Islet of Langerhans (tissue), 1 donor: ENCODE data around the gene POSTN.
"Not testable (repeated sequence)": the region's sequence is repeated elsewhere in the genome, so short reads cannot be mapped to it uniquely, and the experiment has no call there.

Experiments
- FAIRE-seq: peaks from one replicate; lab custom pipeline; 2011; peaks lifted over from hg19 to GRCh38; lab: Jason Lieb, UNC

The POSTN gene

DNA sequence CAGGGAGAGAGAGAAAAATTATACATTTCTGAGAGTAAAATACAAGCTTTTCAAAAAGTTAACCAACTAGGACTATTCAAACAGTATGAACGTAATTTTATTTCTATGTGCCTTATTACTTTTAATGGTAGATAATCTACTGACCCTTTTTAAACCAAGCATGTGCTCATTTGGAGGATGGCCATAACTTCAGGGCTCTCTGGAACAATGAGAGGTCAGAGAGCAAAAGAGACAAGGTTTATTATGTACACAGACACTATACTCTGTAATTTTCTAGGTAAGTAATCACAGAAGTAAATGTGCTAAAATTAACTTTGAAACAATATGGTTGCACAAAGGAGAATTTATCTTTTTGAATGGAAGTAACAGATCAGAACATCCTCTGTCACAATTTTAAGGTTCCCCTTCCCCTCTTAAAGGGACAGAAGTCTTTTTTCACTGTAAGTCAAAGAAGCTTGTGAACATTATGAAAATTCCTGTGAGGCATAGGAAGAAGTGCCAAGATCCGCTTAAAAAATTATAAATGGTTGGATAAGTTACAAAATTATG, 1.0 kb downstream of the POSTN start:
- FAIRE-seq, result no peak

DNA sequence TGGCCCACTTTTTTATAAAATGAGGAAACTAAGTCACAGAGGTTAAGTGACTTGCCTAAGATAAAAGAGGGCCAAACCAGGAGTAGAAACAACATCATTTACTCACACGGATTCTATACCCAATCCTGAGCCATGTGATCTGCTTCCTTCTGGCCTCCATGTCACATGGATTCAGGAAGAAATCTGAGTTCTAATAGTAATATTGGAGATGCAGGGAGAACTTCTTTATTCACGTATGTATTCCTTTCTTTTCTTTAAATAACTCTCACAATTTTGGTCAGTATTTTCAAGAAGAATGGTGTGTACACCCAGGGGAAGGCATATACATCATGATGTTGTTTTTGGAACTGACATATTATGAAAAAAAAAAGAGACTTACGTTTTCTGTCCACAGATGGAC, 1.8 kb downstream of the POSTN start:
- no peak for FAIRE-seq

DNA sequence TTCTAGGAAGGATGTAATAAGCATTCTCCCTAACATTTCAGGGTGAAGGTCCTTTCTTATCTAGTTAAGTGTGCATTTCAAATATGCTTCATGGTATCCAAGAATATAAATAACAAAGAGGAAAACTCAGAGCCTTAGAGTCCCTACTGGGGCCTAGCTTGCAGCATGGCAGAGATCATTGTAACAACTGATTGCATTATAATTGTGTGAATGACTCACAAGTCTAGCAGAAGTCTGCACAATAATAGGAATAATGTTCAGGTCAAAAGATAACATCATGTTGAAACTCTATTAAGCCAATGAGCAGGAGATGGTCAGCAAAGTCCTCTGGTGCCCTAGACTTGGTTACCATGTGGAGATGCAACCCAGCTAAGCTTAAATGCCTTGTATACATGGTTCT, 3.4 kb downstream of the POSTN start:
- no peak for FAIRE-seq

GRCh38 chr13:37594550-37594949, 4.0 kb downstream of the POSTN start:
- FAIRE-seq, result no peak

DNA sequence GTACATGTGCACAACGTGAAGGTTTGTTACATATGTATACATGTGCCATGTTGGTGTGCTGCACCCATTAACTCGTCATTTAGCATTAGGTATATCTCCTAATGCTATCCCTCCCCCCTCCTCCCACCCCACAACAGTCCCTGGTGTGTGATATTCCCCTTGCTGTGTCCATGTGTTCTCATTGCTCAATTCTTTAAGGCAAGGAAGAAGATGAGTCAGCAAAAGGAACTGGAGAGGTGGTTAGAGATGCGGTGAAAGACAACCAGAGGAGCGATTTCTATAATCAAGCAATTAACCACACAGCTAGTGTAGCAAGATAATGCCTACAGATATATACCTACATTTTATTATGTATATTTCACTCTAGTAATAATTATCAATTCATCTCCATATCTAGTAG, 9.2 kb downstream of the POSTN start:
- FAIRE-seq, result not testable (repeated sequence)

- FAIRE-seq, result no peak
Observed at GRCh38 chr13:37587236-37587635, 11.3 kb downstream of the POSTN start.

GRCh38 chr13:37586164-37586563, 12.4 kb downstream of the POSTN start:
- no peak for FAIRE-seq

DNA sequence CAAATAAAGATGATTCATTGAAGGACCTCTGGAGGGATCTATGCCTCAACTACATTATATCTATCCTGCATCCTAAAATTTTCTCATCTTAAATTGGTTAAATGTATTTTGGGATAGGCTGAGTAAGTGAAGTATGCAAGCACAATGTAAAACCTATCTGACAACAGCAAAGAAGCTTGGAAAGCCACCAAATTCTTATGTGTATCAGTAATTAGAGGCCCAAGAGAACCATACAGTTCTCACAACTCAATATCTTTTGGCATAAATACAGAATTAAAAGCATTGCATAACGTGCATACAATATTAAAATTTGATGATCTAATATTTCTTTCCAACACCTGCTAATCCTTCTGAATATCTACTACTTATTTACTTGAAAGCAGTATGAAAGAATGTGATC, 13.0 kb downstream of the POSTN start:
- FAIRE-seq, result no peak

DNA sequence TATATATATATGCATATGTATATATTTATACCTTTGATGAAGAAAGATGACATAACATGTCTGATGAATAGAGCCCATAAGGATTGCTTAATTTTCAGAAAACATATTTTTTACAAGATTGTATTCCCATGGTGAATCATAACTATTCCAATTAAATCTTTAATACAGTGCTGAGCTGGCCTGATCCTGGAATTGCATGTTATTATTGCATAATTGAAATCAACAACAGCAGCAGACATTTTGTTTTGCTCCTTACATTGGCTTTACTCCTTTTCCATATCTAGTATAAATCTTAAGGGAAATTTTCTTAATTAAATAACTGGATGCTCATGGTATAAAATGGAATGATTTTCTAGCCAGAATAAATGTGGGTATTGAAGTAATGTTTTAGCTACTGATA, 22.0 kb downstream of the POSTN start:
- no peak for FAIRE-seq

- FAIRE-seq, result no peak
Observed at GRCh38 chr13:37565425-37565824, 33.1 kb downstream of the POSTN start.

DNA sequence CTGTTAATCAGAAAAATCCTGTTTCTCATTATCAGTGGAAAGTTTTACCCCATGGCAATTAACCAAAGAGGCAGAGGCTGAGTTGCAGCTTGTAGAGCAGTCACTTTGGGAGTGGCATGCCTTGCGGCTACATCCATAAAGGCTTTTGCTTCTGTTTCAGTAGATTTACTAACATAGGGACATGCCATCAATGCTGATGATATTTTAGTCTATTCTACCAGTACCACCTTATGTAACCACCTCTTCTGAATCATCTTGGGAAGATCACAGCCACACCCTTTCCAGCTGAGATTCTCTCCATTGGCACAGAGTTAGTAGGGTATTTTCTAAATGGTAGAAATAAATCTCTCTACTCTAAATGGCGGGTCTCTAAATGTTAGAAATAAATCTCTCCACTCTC, 37.5 kb downstream of the POSTN start:
- FAIRE-seq, result no peak

DNA sequence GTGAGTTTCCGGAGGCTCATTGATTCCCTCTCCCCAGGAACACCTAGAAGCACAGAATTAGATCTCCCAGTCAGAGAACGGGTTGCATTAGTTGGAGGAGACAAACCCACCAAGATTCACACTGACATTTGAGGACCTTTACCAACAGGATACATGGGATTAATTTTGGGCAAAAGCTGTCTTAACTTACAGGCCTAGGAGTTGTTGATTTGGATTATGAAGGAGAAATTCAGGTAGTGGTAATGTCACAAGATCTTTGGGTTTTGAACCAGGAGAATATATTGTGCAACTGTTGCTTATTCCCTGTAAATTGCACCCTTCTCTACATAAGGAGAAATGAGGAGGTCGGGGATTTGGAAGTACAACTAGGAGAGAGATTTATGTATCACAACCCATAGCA, 38.0 kb downstream of the POSTN start:
- no peak for FAIRE-seq

DNA sequence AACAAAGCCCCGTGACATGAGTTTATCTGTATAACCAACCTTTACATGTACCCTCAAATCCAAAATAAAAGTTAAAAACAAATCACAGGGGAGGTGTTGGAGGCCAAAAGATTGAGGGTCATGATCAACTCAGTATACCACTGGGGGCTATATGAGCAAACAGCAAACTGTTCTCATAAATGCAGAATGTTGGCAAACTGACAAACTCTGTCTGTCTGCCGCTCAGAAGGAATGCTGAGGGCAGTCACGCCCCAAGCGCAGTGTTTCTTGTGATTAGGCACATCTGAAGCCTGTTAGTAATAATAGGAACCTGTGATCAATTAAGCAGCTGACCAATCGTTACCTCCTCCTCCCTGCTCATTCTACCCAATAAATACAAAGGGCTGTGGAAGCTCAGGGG, 39.8 kb downstream of the POSTN start:
- not testable (repeated sequence) for FAIRE-seq

- no peak for FAIRE-seq
Observed at GRCh38 chr13:37546087-37546486, 52.5 kb downstream of the POSTN start.

- FAIRE-seq, result no peak
Observed at GRCh38 chr13:37544995-37545394, 53.6 kb downstream of the POSTN start.

DNA sequence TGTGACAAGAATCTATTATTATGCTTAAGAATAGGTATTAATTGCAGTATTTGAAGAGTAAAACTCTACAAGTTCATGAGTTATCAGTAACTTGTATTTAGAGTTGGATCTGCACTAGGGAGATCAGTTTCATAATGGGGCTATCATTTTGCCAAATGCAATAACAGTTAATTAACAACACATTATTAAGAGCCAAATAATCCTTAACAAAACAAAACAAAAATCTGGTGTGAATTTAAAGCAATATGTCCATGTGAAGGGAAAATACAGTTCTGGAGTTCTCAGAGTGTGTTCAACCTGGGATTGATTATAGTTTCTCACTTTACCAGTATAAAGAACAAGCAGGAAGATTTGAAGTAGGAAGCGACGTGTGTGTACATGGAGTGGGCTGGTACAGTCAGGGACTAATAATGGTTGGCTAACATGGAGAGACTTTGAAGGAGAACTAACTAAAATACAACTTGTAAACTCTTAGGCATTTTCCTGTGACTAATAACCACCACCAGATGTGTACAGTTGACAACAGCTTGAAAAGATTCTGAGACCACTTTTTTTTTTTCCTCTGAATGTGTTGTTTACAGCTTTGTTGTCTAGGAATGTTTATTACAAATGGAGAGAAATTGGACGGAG, 58.5 kb downstream of the POSTN start:
- no peak for FAIRE-seq

DNA sequence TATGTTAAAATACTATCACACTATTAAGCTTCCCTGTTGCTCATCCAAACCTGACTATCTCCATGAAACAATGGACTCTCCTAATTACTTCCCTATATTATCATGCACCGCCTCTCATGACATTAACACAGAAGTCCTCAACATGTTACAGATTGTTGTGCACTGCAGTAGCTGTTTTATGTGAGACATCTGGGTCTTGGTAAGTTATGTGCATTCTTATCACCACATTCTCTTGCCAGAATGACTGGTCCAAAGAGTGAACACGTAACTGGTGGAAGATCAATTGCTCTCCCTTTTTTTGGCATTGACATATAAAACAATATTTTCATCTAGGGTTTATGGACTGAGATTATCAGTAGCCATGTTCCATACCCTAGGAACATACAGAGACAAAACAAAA, 59.4 kb downstream of the POSTN start:
- no peak for FAIRE-seq

- FAIRE-seq, result no peak
Observed at GRCh38 chr13:37535501-37535900, 63.1 kb downstream of the POSTN start.

GRCh38 chr13:37534676-37535075, 63.9 kb downstream of the POSTN start:
- FAIRE-seq, result no peak

DNA sequence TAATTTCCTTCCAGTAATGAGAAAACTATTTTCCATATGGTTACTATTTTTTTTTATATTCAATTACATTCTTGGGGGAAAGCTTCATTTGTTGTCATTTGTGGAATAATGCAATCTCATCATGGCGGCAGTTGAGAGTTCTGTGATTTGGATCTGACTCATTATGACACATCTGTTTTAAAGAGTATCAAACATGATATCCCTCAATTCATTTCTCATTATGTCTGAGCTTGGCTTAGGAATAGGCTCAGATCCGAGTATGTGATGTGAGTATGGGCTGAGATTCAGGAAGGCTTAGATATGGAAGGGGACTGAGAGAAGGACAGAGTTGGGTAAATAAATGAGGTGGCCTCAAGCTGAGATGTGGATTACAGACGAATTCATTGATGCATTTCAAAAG, 64.4 kb downstream of the POSTN start:
- no peak for FAIRE-seq

- no peak for FAIRE-seq
Observed at GRCh38 chr13:37531049-37531448, 67.5 kb downstream of the POSTN start.

- no peak for FAIRE-seq
Observed at GRCh38 chr13:37529751-37530385, 68.7 kb downstream of the POSTN start.

GRCh38 chr13:37526710-37527473, 71.7 kb downstream of the POSTN start:
- FAIRE-seq, result no peak
